Measurements from ENCODE around the gene GATD1. TPM values are rescaled to one million over a fixed set of nuclear protein-coding genes. Genes with fewer than 3 reads are reported as not detected.

GATD1 gene
- total RNA-seq, 2 experiments from 2014 or later: 109 to 117 TPM

DNA sequence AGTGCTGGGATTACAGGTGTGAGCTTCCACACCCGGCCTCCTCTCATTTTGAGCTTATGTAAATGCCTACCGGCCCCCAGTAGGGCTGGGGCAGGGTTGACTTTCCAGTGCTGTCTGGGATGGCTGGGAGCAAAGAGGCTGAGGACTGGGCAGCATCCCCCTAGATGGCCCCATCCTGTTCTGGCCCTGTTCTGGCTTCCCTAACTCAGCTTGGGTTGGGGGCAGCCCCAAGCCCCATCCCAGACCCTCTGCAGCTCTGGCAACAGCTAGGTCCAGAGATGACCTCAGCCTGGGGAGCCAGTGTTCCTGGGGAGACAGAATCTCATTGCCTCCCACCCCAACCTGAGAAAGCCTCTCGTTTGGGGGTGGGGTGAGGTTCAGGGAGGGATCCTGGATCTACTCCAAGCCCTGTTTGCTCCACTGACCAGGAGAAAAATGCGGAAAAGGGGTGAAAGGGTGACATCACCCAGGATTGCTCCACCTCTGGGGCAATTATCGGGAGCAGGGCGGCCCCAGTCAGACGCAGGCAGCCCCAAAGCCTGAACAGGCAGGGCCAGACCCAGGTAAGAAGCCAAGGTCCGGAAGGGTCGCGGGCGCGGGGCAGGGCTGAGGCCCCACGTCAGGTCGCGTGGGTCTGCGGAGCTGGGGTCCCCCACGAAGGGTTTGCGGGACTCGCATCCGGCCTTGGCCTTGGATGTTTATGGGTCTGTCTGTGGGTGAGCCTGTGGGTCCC is 41.3 kb upstream of the GATD1 start, which contains the start of gene PNPLA2:
Gene PNPLA2, plus strand, starts transcription at position 519 of the 733 bp plus-strand sequence. CDS start 805 bp downstream, outside the sequence.
- Histone ChIP-seq H2AFZ (ENCODE audit: low read length) (0 out of 2 replicates have a peak within 1 kb of the TSS, but pooled peaks have one; percentile 14), H3K79me2 (ENCODE audit: insufficient read depth, low read depth, low read length) (no peaks in the 10 kb centered on the region), H3K9me3 (ENCODE audit: low read length) (no peaks in the 10 kb centered on the region), H3K27ac (ENCODE audit: low read depth, low read length, poor library complexity, severe bottlenecking) (peak within 1 kb of the TSS; percentile 34), H3K4me3 (ENCODE audit: low read depth, low read length, poor library complexity, severe bottlenecking) (peak within 1 kb of the TSS; percentile 76), H3K36me3 (ENCODE audit: insufficient read depth, low read length) (peaks cover 26% of the 10 kb centered on the region), H3K9me2 (ENCODE audit: insufficient read depth, low read length) (no peaks in the 10 kb centered on the region), H4K20me1 (ENCODE audit: insufficient read depth, low read length) (no peaks in the 10 kb centered on the region), H3K4me1 (ENCODE audit: insufficient read depth, low read length, poor library complexity, severe bottlenecking) (peaks cover 21% of the 10 kb centered on the region), H3K4me2 (ENCODE audit: low read length) (peak within 1 kb of the TSS; percentile 97)
- TF ChIP-seq EZH2phosphoT487 (IDR thresholded peaks at IDR 0.05; ENCODE audit: borderline replicate concordance, low read depth, low read length) (no peak), CTCF (conservative IDR thresholded peaks at IDR 0.05; ENCODE audit: low read length) (no peak)
- no TSS peak for BruUV-seq (replicated peaks)
- ChIA-PET POLR2A (interaction anchor here (1.1 to 1.8 kb wide), 6 partner anchors 8 to 25 kb away, joined by 3 to 11 read pairs (median 4); partner anchors contain the start of genes CRACR2B, RPLP2 and TSPAN4), CTCF (ENCODE audit: unreplicated experiment) (no interaction called here)
- DNase-seq (ENCODE audit: low spot score): no peak
- intact Hi-C loops (cut with micrococcal nuclease; ENCODE audit: unreplicated experiment): no loop called here

GRCh38 chr11:816433-816779 is 39.1 kb upstream of the GATD1 start:
- intact Hi-C loops (cut with micrococcal nuclease; ENCODE audit: unreplicated experiment): no loop called here
- DNase-seq (ENCODE audit: low spot score): no peak
- no TSS peak for BruUV-seq (replicated peaks)
- no peak for TF ChIP-seq EZH2phosphoT487 (IDR thresholded peaks at IDR 0.05; ENCODE audit: borderline replicate concordance, low read depth, low read length)
- no peak for TF ChIP-seq CTCF (conservative IDR thresholded peaks at IDR 0.05; ENCODE audit: low read length)
- Histone ChIP-seq H4K20me1 (ENCODE audit: insufficient read depth, low read length) (peaks cover 4% of the 10 kb centered on the region; the same call in 1 of the 2 replicates), H3K27ac (ENCODE audit: low read depth, low read length, poor library complexity, severe bottlenecking) (no peak overlapping the region), H3K9me3 (ENCODE audit: low read length) (no peaks in the 10 kb centered on the region), H3K4me1 (ENCODE audit: insufficient read depth, low read length, poor library complexity, severe bottlenecking) (peaks cover 43% of the 10 kb centered on the region), H3K9me2 (ENCODE audit: insufficient read depth, low read length) (no peaks in the 10 kb centered on the region), H3K4me3 (ENCODE audit: low read depth, low read length, poor library complexity, severe bottlenecking) (no peak overlapping the region), H3K4me2 (ENCODE audit: low read length) (no peak overlapping the region), H3K36me3 (ENCODE audit: insufficient read depth, low read length) (peaks cover 47% of the 10 kb centered on the region), H3K79me2 (ENCODE audit: insufficient read depth, low read depth, low read length) (peaks cover 9% of the 10 kb centered on the region), H2AFZ (ENCODE audit: low read length) (no peak overlapping the region)
- CTCF ChIA-PET (ENCODE audit: unreplicated experiment): no interaction called here
- POLR2A ChIA-PET: no interaction called here
